ENCODE measurements around the gene AVPR1A. TPM values are rescaled to one million over a fixed set of nuclear protein-coding genes. Genes with fewer than 3 reads are reported as not detected.

Gene AVPR1A
- total and polyA plus RNA-seq, 12 donors, result 0.66 to 3.3 (median 1.5) TPM

DNA sequence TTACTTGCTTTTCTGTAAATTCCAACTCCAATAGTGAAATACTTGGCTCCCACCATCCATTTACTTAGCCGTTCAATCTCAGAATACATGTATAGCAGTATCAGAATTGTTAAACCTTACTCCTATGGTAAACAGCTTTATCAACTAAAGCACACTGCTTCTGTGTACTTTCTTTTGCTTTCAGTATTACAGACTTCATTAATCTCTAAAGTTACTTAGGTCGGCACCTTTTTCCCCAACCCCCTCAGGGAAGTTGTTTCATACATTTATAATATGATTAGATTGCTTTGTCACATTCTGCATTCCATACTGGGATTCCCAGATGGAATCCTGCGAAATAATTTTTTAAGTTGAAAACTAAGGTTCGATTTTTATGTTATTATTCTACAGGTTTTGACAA lies 12.5 kb downstream of the AVPR1A start:
- Histone ChIP-seq H3K27ac (no peak overlapping the region), H3K9me3 (no peaks in the 10 kb centered on the region), H3K4me1 (no peaks in the 10 kb centered on the region), H3K27me3 (no peaks in the 10 kb centered on the region), H3K36me3 (no peaks in the 10 kb centered on the region), H3K4me3 (no peak overlapping the region)
- intact Hi-C loops (cut with DNase I), result no loop called here
- TF ChIP-seq CTCF (IDR thresholded peaks at IDR 0.05), result no peak
- ATAC-seq (no peak), DNase-seq (no peak)
- 77 to 80% methylated on average over 4 of the region's 4 CpGs for WGBS, 2 donors

DNA sequence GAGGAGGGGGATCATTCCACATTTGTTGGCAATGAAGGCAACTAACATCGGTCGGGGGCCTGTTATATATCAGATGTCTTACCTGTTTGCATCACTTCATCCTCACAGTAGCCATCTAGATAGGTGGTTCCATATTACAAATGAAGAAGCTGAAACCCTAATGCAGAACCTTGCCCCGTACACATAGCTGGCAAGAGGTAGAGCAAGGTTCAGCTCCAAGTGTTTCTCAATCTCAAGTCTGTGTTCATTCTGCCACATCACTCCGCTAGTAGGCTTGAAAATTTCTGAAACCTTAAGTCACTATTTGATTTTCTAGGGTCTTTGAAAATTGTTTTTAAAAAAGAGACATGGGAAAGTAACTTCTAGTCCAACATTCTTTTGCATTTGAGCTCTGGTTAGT lies 17.0 kb downstream of the AVPR1A start:
- no peak for TF ChIP-seq CTCF (IDR thresholded peaks at IDR 0.05)
- ATAC-seq, result no peak
- intact Hi-C loops (cut with DNase I), result no loop called here

GRCh38 chr12:63132201-63132600 lies 18.8 kb downstream of the AVPR1A start:
- H3K4me3 ChIP-seq, result no peak overlapping the region
- no peak for TF ChIP-seq CTCF (IDR thresholded peaks at IDR 0.05)
- H3K27ac ChIP-seq, result no peak overlapping the region
- intact Hi-C loops (cut with DNase I), result no loop called here
- DNase-seq (no peak), ATAC-seq (no peak)
- H3K4me1 ChIP-seq, result no peaks in the 10 kb centered on the region
- no peaks in the 10 kb centered on the region for H3K36me3 ChIP-seq
- peaks cover 0 to 9% (median 0%) of the 10 kb centered on the region in 7 donors for H3K27me3 ChIP-seq
- WGBS, 2 donors, result 82 to 83% methylated on average over 1 of the region's 1 CpG
- no peaks in the 10 kb centered on the region for H3K9me3 ChIP-seq

More for the DNA sequence above, 17.0 kb downstream of the AVPR1A start:
- DNase-seq, result no peak
- no peaks in the 10 kb centered on the region for H3K4me1 ChIP-seq
- WGBS, 2 donors, result 93% methylated on average over 4 of the region's 4 CpGs
- H3K4me3 ChIP-seq, result no peak overlapping the region
- H3K27ac ChIP-seq, result no peak overlapping the region
- no peaks in the 10 kb centered on the region for H3K36me3 ChIP-seq
- H3K9me3 ChIP-seq, result no peaks in the 10 kb centered on the region
- peaks cover 0 to 9% (median 0%) of the 10 kb centered on the region in 7 donors for H3K27me3 ChIP-seq

GRCh38 chr12:63129927-63130326 lies 21.1 kb downstream of the AVPR1A start:
- Histone ChIP-seq H3K27me3 (peaks cover 0 to 9% (median 0%) of the 10 kb centered on the region in 7 donors), H3K4me1 (no peaks in the 10 kb centered on the region), H3K9me3 (no peaks in the 10 kb centered on the region), H3K27ac (no peak overlapping the region), H3K4me3 (no peak overlapping the region), H3K36me3 (no peaks in the 10 kb centered on the region)
- no peak for TF ChIP-seq CTCF (IDR thresholded peaks at IDR 0.05)
- intact Hi-C loops (cut with DNase I), result no loop called here
- ATAC-seq, result no peak
- 27 to 46% methylated on average over 2 of the region's 2 CpGs for WGBS, 2 donors
- DNase-seq, result no peak
